SH-SY5Y (cell line): ENCODE data around the gene SDHB.

Experiments used
- GATA2 ChIP-seq: IDR thresholded peaks from 2 replicates; pipeline ENCODE4 v1.6.1; 2011; ENCODE audit warnings: mild to moderate bottlenecking, low read depth, low read length
- GATA3 ChIP-seq: IDR thresholded peaks from 2 replicates; pipeline ENCODE4 v1.6.1; 2011; ENCODE audit warnings: low read depth, mild to moderate bottlenecking, low read length, moderate library complexity

DNA sequence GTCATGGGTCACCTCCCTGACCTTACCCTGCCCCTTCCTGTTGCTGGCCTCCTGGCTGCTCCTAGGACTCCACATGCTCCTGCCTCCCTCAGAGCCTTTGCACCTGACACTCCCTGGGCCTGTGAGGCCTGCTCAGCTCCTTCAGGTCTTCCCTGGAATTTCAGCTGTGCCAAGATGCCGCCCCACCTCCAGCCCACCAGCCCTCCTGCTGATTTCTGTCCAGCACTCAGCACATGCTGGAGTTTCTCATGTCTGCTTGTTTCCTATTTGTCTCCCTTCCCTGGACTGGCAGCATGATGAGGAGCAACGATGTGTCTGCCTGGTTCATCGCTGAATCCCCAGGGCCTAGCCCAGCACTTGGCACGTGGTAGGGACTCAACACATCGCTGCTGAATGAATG is 76.5 kb downstream of the SDHB start:
- TF ChIP-seq GATA2 (no peak), GATA3 (no peak)
